ENCODE data around the gene FASTKD2. TPM values are rescaled to one million over a fixed set of nuclear protein-coding genes. Genes with fewer than 3 reads are reported as not detected.

The FASTKD2 gene
- total and polyA plus RNA-seq, 10 donors, result 8.9 to 27.1 (median 20.7) TPM

DNA sequence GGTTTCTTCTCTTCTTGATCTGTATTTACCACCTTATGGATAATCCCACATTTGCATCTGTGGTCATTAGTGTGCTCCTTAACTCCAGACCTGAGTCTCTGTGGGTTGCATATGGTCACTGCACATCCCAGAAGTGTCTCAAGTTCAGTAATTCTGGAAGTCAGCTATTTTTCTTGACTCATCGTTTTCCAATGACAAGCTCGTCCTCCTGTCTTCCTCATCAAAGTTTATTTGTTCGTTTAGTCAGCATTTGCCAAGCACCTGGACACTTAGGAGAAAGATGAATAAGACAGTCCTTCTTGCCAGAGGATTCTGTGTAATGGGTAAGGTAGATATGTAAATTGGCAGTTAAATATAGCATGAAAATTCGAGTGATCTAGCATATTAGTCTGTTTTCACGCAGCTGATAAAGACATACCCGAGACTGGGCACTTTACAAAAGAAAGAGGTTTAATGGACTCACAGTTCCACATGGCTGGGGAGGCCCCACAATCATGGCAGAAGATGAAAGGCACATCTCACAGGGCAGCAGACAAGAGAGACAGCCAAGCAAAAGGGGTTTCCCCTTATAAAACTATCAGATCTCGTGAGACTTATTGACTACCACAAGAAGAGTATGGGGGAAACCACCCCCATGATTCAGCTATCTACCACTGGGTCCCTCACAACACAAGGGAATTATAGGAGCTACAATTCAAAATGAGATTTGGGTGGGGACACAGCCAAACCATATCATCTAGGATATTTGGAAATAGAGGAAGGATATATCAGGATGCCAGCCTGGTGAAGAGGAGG is 19.4 kb downstream of the FASTKD2 start:
- 77 to 86% (median 85%) methylated on average over 7 of the region's 7 CpGs for WGBS, 5 donors
- H3K9me3 ChIP-seq, result peaks cover 3 to 17% (median 13%) of the 10 kb centered on the region in 8 donors
- TF ChIP-seq POLR2AphosphoS5 (IDR thresholded peaks at IDR 0.05) (no peak), POLR2A (IDR thresholded peaks at IDR 0.05) (no peak), CTCF (IDR thresholded peaks at IDR 0.05 in 8 of 11, conservative IDR thresholded peaks at IDR 0.05 in 3 of 11) (no peak)
- H3K4me1 ChIP-seq, result no peaks in the 10 kb centered on the region
- H3K27ac ChIP-seq, result no peak overlapping the region
- intact Hi-C loops (cut with DNase I; ENCODE audit: low total_unique reads), result loop anchor here (10.0 kb wide), 1 partner anchor 90 kb away; no protein-coding TSS in a partner anchor
- H3K27me3 ChIP-seq (replicated peaks in 1 of 7), result no peaks in the 10 kb centered on the region
- H3K4me3 ChIP-seq, result no peak overlapping the region
- DNase-seq, result no peak
- H3K36me3 ChIP-seq, result peaks cover 0 to 99% (median 81%) of the 10 kb centered on the region in 6 donors

DNA sequence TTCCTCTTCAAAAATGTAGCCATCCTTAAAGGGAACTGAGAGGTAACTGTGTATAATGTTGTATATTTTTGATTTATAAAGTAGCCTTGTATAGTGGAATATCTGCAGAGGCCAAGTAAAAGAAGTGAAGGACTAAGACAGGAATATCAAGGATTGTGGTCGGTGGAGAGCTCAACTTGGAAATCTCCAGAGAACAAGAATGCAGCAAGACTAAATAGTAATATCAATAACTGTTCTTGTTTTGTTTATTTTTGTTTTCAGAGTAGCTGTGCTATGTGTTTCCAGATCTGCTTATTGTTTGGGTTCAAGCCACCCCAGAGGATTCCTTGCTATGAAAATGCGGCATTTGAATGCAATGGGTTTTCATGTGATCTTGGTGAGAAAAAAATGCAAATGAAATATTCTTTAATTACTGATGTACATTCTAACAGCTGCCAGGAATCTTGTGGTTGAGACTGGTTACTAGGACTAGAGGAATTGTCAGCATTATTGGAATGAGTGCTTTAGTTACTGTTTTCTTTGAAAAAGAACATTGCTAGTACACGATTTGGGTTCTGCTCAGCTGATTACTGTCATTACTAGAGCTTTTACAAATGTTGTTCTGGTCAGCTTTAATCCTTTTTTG is 25.0 kb downstream of the FASTKD2 start:
- no peak for DNase-seq
- Histone ChIP-seq H3K27ac (no peak overlapping the region), H3K4me1 (no peaks in the 10 kb centered on the region), H3K4me3 (no peak overlapping the region), H3K27me3 (replicated peaks in 1 of 7) (no peaks in the 10 kb centered on the region), H3K9me3 (no peaks in the 10 kb centered on the region), H3K36me3 (peaks cover 0 to 100% (median 69%) of the 10 kb centered on the region in 6 donors)
- TF ChIP-seq POLR2A (IDR thresholded peaks at IDR 0.05) (no peak), POLR2AphosphoS5 (IDR thresholded peaks at IDR 0.05) (no peak), CTCF (IDR thresholded peaks at IDR 0.05 in 8 of 11, conservative IDR thresholded peaks at IDR 0.05 in 3 of 11) (no peak)
- 85 to 96% (median 91%) methylated on average over 3 of the region's 3 CpGs for WGBS, 5 donors
- intact Hi-C loops (cut with DNase I; ENCODE audit: low total_unique reads), result no loop called here

DNA sequence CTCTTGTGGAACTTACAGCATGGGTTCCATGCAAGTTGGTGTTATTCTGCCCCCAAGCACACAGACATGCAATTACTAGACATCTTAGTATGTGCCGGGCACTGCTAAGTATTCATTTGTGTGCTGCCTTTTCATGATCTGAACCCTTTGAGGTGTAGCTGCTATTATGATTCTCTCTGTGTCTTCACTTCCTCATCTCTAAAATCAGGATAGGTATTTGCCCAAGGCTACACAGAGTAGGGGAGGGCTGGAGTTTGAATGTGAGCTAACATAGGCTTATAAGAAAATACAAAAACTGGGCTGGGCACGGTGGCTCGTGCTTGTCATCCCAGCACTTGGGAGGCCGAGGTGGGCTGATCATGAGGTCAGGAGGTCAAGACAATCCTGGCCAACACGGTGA is 27.2 kb downstream of the FASTKD2 start:
- Histone ChIP-seq H3K36me3 (peaks cover 0 to 91% (median 56%) of the 10 kb centered on the region in 6 donors), H3K27me3 (replicated peaks in 1 of 7) (no peaks in the 10 kb centered on the region), H3K9me3 (no peaks in the 10 kb centered on the region), H3K4me3 (no peak overlapping the region), H3K4me1 (peaks cover 0 to 5% (median 4%) of the 10 kb centered on the region in 6 donors), H3K27ac (no peak overlapping the region)
- no peak for TF ChIP-seq POLR2A (IDR thresholded peaks at IDR 0.05)
- no peak for TF ChIP-seq POLR2AphosphoS5 (IDR thresholded peaks at IDR 0.05)
- no peak for TF ChIP-seq CTCF (IDR thresholded peaks at IDR 0.05 in 8 of 11, conservative IDR thresholded peaks at IDR 0.05 in 3 of 11)
- intact Hi-C loops (cut with DNase I; ENCODE audit: low total_unique reads), result no loop called here
- DNase-seq, result no peak
- 91 to 96% (median 93%) methylated on average over 5 of the region's 5 CpGs for WGBS, 5 donors

- Histone ChIP-seq H3K4me3 (no peak overlapping the region), H3K4me1 (peaks cover 5 to 28% (median 18%) of the 10 kb centered on the region in 6 donors), H3K27ac (no peak overlapping the region), H3K36me3 (peaks cover 0 to 44% (median 17%) of the 10 kb centered on the region in 6 donors), H3K9me3 (no peaks in the 10 kb centered on the region), H3K27me3 (replicated peaks in 1 of 7) (no peaks in the 10 kb centered on the region)
- intact Hi-C loops (cut with DNase I; ENCODE audit: low total_unique reads), result no loop called here
- no peak for DNase-seq
- TF ChIP-seq CTCF (IDR thresholded peaks at IDR 0.05 in 8 of 11, conservative IDR thresholded peaks at IDR 0.05 in 3 of 11) (no peak), POLR2A (IDR thresholded peaks at IDR 0.05) (no peak), POLR2AphosphoS5 (IDR thresholded peaks at IDR 0.05) (no peak)
- 72 to 89% (median 83%) methylated on average over 4 of the region's 4 CpGs for WGBS, 5 donors
These were observed 32.0 kb downstream of the FASTKD2 start for GRCh38 chr2:206797376-206797775.

Measured in spleen (tissue), 11 donors.